HCT116 (cell line): ENCODE data around the gene TULP3. TPM values are rescaled to one million over a fixed set of nuclear protein-coding genes. Genes with fewer than 3 reads are reported as not detected.
A peak's percentile ranks its signal among the peaks of the same experiment; 100 is the strongest.

Experiments used
- ATAC-seq: fragments of 200-7000 bp; cut with Tn5 transposase; 2 replicates; pipeline ENCODE4 v1.9.1; 2020; ENCODE audit warnings: mild to moderate bottlenecking, moderate library complexity
- BruUV-seq: library from RNA; stranded (reverse); fragments of 400-500 nt; replicated peaks from 2 replicates; lab custom pipeline; 2021; lab: Mats Ljungman, UMichigan
- CTCF ChIA-PET: fragments of 300-600 bp; sonication (Branson Sonifier 250); formaldehyde crosslinking; loops from one replicate; lab custom pipeline; 2021; ENCODE audit warnings: antibody characterized with exemption; lab: Charles Lee
- POLR2A ChIA-PET: fragments of 300-600, 350-600 bp; sonication (Branson Sonifier 250); formaldehyde crosslinking; loops from one replicate; lab custom pipeline; 2021; ENCODE audit warnings: antibody characterized with exemption; lab: Charles Lee
- RAD21 ChIA-PET, 2 experiments: fragments of 300-600 bp; sonication (Branson Sonifier 250); formaldehyde crosslinking; loops; one replicate each; lab custom pipeline; 2023; ENCODE audit warnings: low total read pairs in 2 of 2; ENCODE audit not compliant: uncharacterized antibody in 2 of 2, unreplicated experiment in 2 of 2, low non-redundant PET in 1 of 2; lab: Charles Lee
- DNase-seq: peaks from one replicate; pipeline ENCODE4 v3.0.0-alpha.2; 2010; ENCODE audit warnings: low read depth, low spot score
- H2AFZ ChIP-seq: fragments of 200-600 bp; shearing (Covaris generic), sonication (generic); 2 replicates; pipeline ENCODE4 v1.6.1; 2017; ENCODE audit warnings: low read depth, mixed run types, mixed read lengths, antibody characterized with exemption, low read length; ENCODE audit not compliant: poor library complexity, severe bottlenecking
- H3K27ac ChIP-seq: 2 replicates; pipeline ENCODE4 v1.5.1; 2012; ENCODE audit warnings: low read depth, low read length
- H3K27me3 ChIP-seq: fragments of 200-600 bp; sonication (generic); 2 replicates; pipeline ENCODE4 v1.6.1; 2016; ENCODE audit warnings: mixed run types, low read length, mixed read lengths; ENCODE audit not compliant: insufficient read depth
- H3K36me3 ChIP-seq, 2 experiments: fragments of 200-500 bp in 1 of 2; fragments of 200-600 bp in 1 of 2; sonication (Bioruptor generic) in 1 of 2; sonication (generic) in 1 of 2; 2 replicates each; pipeline versions ENCODE4 v1.5.1 to v1.6.1; 2014 to 2016; ENCODE audit warnings: low read length in 2 of 2, inconsistent platforms in 1 of 2, mixed read lengths in 1 of 2, mixed run types in 1 of 2; ENCODE audit not compliant: insufficient read depth in 2 of 2, control insufficient read depth in 1 of 2
- H3K4me1 ChIP-seq, 2 experiments: fragments of 200-600 bp in 1 of 2; sonication (generic) in 1 of 2; 2 replicates each; pipeline versions ENCODE4 v1.5.1 to v1.6.1; 2012 to 2017; ENCODE audit warnings: low read length in 2 of 2, inconsistent platforms in 1 of 2, mild to moderate bottlenecking in 1 of 2, mixed read lengths in 1 of 2, mixed run types in 1 of 2, moderate library complexity in 1 of 2; ENCODE audit not compliant: insufficient read depth in 2 of 2, control insufficient read depth in 1 of 2
- H3K4me2 ChIP-seq: fragments of 200-600 bp; sonication (generic); 2 replicates; pipeline ENCODE4 v1.6.1; 2017; ENCODE audit warnings: mixed run types, low read length, mixed read lengths
- H3K4me3 ChIP-seq, 2 experiments: fragments of 200-600 bp in 1 of 2; sonication (generic) in 1 of 2; replicated peaks in 1 of 2; 2 replicates each; pipeline ENCODE4 v1.5.1; 2011 to 2016; ENCODE audit warnings: low read length in 2 of 2, control low read depth in 1 of 2, low read depth in 1 of 2, mild to moderate bottlenecking in 1 of 2, mixed read lengths in 1 of 2, mixed run types in 1 of 2
- H3K79me2 ChIP-seq: fragments of 200-600 bp; sonication (generic); 2 replicates; pipeline ENCODE4 v1.6.1; 2017; ENCODE audit warnings: mild to moderate bottlenecking, mixed run types, low read length, moderate library complexity, mixed read lengths; ENCODE audit not compliant: insufficient read depth
- H3K9ac ChIP-seq: fragments of 200-600 bp; sonication (generic); 2 replicates; pipeline ENCODE4 v1.6.1; 2016; ENCODE audit warnings: low read length, mixed read lengths
- H3K9me2 ChIP-seq: fragments of 200-600 bp; sonication (generic), shearing (Covaris generic); 2 replicates; pipeline ENCODE4 v1.6.1; 2017; ENCODE audit warnings: mixed run types, mild to moderate bottlenecking, moderate library complexity; ENCODE audit not compliant: insufficient read depth
- H3K9me3 ChIP-seq, 2 experiments: fragments of 200-500 bp in 1 of 2; fragments of 200-600 bp in 1 of 2; sonication (Bioruptor generic) in 1 of 2; sonication (generic) in 1 of 2; 2 replicates each; pipeline ENCODE4 v1.6.1; 2014 to 2017; ENCODE audit warnings: low read length in 2 of 2, mixed read lengths in 2 of 2, inconsistent platforms in 1 of 2, low read depth in 1 of 2, mild to moderate bottlenecking in 1 of 2, mixed run types in 1 of 2, moderate library complexity in 1 of 2; ENCODE audit not compliant: control insufficient read depth in 1 of 2, insufficient read depth in 1 of 2
- H4K20me1 ChIP-seq: fragments of 200-600 bp; sonication (generic), shearing (Covaris generic); 2 replicates; pipeline ENCODE4 v1.6.1; 2017; ENCODE audit warnings: mixed run types, mild to moderate bottlenecking, moderate library complexity; ENCODE audit not compliant: insufficient read depth
- CEBPB ChIP-seq: IDR thresholded peaks from 2 replicates; pipeline ENCODE4 v1.6.1; 2012; ENCODE audit warnings: low read depth
- CTCF ChIP-seq, 3 experiments: fragments of 200-600 bp in 1 of 3; sonication (generic) in 1 of 3; IDR thresholded peaks in 2 of 3; conservative IDR thresholded peaks in 1 of 3; 2 replicates each; pipeline ENCODE4 v1.5.1; 2012 to 2017; ENCODE audit warnings: low read depth in 2 of 3, low read length in 2 of 3, antibody characterized with exemption in 1 of 3, borderline replicate concordance in 1 of 3, control low read depth in 1 of 3, mild to moderate bottlenecking in 1 of 3, mixed read lengths in 1 of 3, mixed run types in 1 of 3, moderate library complexity in 1 of 3; ENCODE audit not compliant: insufficient read depth in 1 of 3
- EGR1 ChIP-seq: IDR thresholded peaks from 2 replicates; pipeline ENCODE4 v1.6.1; 2012; ENCODE audit warnings: low read depth
- JUND ChIP-seq: IDR thresholded peaks from 2 replicates; pipeline ENCODE4 v1.6.1; 2012
- RAD21 ChIP-seq: IDR thresholded peaks from 2 replicates; pipeline ENCODE4 v1.6.1; 2012; ENCODE audit warnings: low read depth, mild to moderate bottlenecking
- intact Hi-C: fragments of 100-400 bp; cut with micrococcal nuclease; formaldehyde crosslinking; loops from 2 replicates; pipeline ENCODE4 v1.10.0; 2022
- total RNA-seq: library from RNA; stranded (reverse); gene quantifications from one replicate; pipeline ENCODE4 v1.2.1, GENCODE V29; 2021; ENCODE audit not compliant: unreplicated experiment
- TF ChIP-seq, protein P1 (sequence below): IDR thresholded peaks from 2 replicates; pipeline ENCODE4 v1.6.1; 2012

Gene TULP3
- total RNA-seq, 1 experiment from 2014 or later: 21.3 TPM

- ChIA-PET CTCF (interaction anchor here (0.9 to 2.5 kb wide), 14 partner anchors 11 to 204 kb away, joined by 3 to 22 read pairs (median 4); partner anchors contain the start of genes FOXM1 and RHNO1), RAD21 (interaction anchor here in 1 of 2 experiments (0.7 to 0.9 kb wide), 2 partner anchors 58 to 59 kb away, joined by 3 read pairs; no protein-coding TSS in a partner anchor), POLR2A (interaction anchor here (1.1 to 1.3 kb wide), 2 partner anchors 17 to 59 kb away, joined by 3 to 4 read pairs; no protein-coding TSS in a partner anchor)
- ATAC-seq (peak; percentile 95), DNase-seq (peak; percentile 34)
- no peak overlapping the region for H3K27ac ChIP-seq
- H3K9me3 ChIP-seq: no peaks in the 10 kb centered on the region
- H3K36me3 ChIP-seq: no peaks in the 10 kb centered on the region
- H3K79me2 ChIP-seq: no peaks in the 10 kb centered on the region
- H4K20me1 ChIP-seq: no peaks in the 10 kb centered on the region
- H3K4me1 ChIP-seq: peaks cover 2 to 11% of the 10 kb centered on the region in 2 experiments; a peak in 2 of 4 replicates
- H3K4me2 ChIP-seq: peak overlapping the region; percentile 48
- no TSS peak for BruUV-seq
- H2AFZ ChIP-seq: peak overlapping the region; percentile 91
- H3K9me2 ChIP-seq: no peaks in the 10 kb centered on the region
- no peaks in the 10 kb centered on the region for H3K27me3 ChIP-seq
- H3K4me3 ChIP-seq: no peak overlapping the region
- no peak overlapping the region for H3K9ac ChIP-seq
- intact Hi-C loops: loop anchor here (1.0 kb wide), 2 partner anchors 59 to 91 kb away; no protein-coding TSS in a partner anchor
- no peak for TF ChIP-seq JUND
- TF ChIP-seq CEBPB: no peak
- TF ChIP-seq RAD21: peak; percentile 84
- peak; percentile 86 to 97 (median 92) for TF ChIP-seq CTCF (IDR thresholded peaks at IDR 0.05 in 2 of 3, conservative IDR thresholded peaks at IDR 0.05 in 1 of 3; ENCODE audit: borderline replicate concordance in 1 of 3, insufficient read depth in 1 of 3, low read depth in 2 of 3, low read length in 2 of 3)
- TF ChIP-seq EGR1: no peak
- TF ChIP-seq, protein P1, sequence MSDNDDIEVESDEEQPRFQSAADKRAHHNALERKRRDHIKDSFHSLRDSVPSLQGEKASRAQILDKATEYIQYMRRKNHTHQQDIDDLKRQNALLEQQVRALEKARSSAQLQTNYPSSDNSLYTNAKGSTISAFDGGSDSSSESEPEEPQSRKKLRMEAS: peak; percentile 59; the same call in 1 of the 2 replicates
Observed at GRCh38 chr12:2944401-2945047, 53.8 kb downstream of the TULP3 start.
